ENCODE data around the gene PRDM1.

The PRDM1 gene

DNA sequence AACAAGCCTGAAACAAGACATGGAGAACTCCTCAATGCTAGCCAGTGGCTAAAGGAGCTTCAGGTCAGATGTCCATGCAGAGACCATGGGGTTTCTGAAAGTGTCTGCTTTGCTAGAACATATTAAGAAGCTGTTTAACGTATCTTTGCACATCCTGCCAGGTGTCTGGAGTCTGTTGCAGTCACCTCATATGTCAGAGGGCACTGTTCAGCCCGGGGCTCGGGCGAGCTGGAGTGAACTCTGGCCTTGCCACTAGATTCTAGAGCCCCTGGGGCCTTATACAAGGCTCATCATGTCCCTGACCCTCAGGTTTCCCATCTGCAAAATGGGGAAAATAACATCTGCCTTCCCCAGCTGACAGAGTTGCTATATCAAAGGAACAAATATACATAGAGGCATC, 59.0 kb downstream of the PRDM1 start:
- CTCF ChIA-PET, result interaction anchor here (2.2 kb wide), 1 partner anchor 78 kb away, joined by 6 read pairs; no protein-coding TSS in a partner anchor

DNA sequence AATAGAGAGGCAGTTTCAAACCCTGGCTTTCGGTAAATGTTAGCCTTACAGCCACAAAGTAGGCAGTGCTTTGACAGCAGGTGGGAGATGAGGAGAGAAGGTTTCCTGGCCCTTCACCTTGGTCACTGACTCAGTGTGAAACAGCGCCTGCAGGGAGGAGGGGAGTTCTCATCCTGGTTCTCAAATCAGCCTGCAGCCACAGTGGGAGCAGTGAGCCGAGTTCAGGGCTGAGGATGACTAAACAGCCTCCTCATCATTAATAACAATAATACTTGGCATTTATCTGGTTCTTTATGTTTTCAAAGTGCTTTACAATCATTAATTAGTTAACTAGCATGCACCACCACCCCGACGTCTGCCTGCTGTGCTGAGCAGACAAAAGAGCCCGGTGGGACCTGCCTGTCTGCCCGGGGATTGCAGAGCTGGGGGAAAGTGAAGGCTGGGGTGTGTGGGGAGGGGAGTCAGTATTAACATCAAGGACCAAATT, 59.6 kb downstream of the PRDM1 start:
- ChIA-PET CTCF (interaction anchor here (2.2 kb wide), 1 partner anchor 77 kb away, joined by 6 read pairs; no protein-coding TSS in a partner anchor), POLR2A (no interaction called here)
- Histone ChIP-seq H3K4me1 (ENCODE audit: control insufficient read depth, insufficient read depth, low read length) (no peaks in the 10 kb centered on the region), H3K27ac (ENCODE audit: extremely low read depth, low read depth, low read length) (no peak overlapping the region), H3K4me3 (ENCODE audit: low read depth, low read length) (no peak overlapping the region), H3K9me3 (ENCODE audit: control insufficient read depth, insufficient read depth, low read depth, low read length) (no peaks in the 10 kb centered on the region), H3K36me3 (ENCODE audit: control insufficient read depth in 2 of 2, insufficient read depth in 1 of 2, low read length in 2 of 2) (no peaks in the 10 kb centered on the region)
- TF ChIP-seq, protein P1, sequence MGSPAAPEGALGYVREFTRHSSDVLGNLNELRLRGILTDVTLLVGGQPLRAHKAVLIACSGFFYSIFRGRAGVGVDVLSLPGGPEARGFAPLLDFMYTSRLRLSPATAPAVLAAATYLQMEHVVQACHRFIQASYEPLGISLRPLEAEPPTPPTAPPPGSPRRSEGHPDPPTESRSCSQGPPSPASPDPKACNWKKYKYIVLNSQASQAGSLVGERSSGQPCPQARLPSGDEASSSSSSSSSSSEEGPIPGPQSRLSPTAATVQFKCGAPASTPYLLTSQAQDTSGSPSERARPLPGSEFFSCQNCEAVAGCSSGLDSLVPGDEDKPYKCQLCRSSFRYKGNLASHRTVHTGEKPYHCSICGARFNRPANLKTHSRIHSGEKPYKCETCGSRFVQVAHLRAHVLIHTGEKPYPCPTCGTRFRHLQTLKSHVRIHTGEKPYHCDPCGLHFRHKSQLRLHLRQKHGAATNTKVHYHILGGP (tag by site-specific recombination; IDR thresholded peaks at IDR 0.05), result no peak
- peak; percentile 28; the same call in 1 of the 2 replicates for TF ChIP-seq ZIC2 (tag by site-specific recombination; IDR thresholded peaks at IDR 0.05)
- 0 out of 2 replicates have a peak, but pooled peaks have one; percentile 36 for TF ChIP-seq ZNF335 (tag by site-specific recombination; conservative IDR thresholded peaks at IDR 0.05)

More for the DNA sequence above, 59.0 kb downstream of the PRDM1 start:
- Histone ChIP-seq H3K9me3 (ENCODE audit: control insufficient read depth, insufficient read depth, low read depth, low read length) (no peaks in the 10 kb centered on the region), H3K27ac (ENCODE audit: extremely low read depth, low read depth, low read length) (no peak overlapping the region), H3K4me3 (ENCODE audit: low read depth, low read length) (no peak overlapping the region), H3K36me3 (ENCODE audit: control insufficient read depth in 2 of 2, insufficient read depth in 1 of 2, low read length in 2 of 2) (no peaks in the 10 kb centered on the region), H3K4me1 (ENCODE audit: control insufficient read depth, insufficient read depth, low read length) (no peaks in the 10 kb centered on the region)
- POLR2A ChIA-PET, result no interaction called here
- TF ChIP-seq KLF9 (tag by site-specific recombination; IDR thresholded peaks at IDR 0.05; ENCODE audit: low read depth) (no peak), ZNF48 (tag by site-specific recombination; IDR thresholded peaks at IDR 0.05) (no peak), ZNF558 (tag by site-specific recombination; IDR thresholded peaks at IDR 0.05) (no peak), SCRT2 (tag by site-specific recombination; IDR thresholded peaks at IDR 0.05) (no peak)
- TF ChIP-seq, protein P2, sequence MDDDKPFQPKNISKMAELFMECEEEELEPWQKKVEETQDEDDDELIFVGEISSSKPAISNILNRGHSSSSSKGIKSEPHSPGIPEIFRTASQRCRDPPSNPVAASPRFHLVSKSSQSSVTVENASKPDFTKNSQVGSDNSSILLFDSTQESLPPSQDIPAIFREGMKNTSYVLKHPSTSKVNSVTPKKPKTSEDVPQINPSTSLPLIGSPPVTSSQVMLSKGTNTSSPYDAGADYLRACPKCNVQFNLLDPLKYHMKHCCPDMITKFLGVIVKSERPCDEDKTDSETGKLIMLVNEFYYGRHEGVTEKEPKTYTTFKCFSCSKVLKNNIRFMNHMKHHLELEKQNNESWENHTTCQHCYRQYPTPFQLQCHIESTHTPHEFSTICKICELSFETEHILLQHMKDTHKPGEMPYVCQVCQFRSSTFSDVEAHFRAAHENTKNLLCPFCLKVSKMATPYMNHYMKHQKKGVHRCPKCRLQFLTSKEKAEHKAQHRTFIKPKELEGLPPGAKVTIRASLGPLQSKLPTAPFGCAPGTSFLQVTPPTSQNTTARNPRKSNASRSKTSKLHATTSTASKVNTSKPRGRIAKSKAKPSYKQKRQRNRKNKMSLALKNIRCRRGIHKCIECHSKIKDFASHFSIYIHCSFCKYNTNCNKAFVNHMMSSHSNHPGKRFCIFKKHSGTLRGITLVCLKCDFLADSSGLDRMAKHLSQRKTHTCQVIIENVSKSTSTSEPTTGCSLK (tag by site-specific recombination; IDR thresholded peaks at IDR 0.05), result no peak
- TF ChIP-seq, protein P3, sequence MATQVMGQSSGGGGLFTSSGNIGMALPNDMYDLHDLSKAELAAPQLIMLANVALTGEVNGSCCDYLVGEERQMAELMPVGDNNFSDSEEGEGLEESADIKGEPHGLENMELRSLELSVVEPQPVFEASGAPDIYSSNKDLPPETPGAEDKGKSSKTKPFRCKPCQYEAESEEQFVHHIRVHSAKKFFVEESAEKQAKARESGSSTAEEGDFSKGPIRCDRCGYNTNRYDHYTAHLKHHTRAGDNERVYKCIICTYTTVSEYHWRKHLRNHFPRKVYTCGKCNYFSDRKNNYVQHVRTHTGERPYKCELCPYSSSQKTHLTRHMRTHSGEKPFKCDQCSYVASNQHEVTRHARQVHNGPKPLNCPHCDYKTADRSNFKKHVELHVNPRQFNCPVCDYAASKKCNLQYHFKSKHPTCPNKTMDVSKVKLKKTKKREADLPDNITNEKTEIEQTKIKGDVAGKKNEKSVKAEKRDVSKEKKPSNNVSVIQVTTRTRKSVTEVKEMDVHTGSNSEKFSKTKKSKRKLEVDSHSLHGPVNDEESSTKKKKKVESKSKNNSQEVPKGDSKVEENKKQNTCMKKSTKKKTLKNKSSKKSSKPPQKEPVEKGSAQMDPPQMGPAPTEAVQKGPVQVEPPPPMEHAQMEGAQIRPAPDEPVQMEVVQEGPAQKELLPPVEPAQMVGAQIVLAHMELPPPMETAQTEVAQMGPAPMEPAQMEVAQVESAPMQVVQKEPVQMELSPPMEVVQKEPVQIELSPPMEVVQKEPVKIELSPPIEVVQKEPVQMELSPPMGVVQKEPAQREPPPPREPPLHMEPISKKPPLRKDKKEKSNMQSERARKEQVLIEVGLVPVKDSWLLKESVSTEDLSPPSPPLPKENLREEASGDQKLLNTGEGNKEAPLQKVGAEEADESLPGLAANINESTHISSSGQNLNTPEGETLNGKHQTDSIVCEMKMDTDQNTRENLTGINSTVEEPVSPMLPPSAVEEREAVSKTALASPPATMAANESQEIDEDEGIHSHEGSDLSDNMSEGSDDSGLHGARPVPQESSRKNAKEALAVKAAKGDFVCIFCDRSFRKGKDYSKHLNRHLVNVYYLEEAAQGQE (tag by site-specific recombination; IDR thresholded peaks at IDR 0.05), result no peak
- TF ChIP-seq, protein P4, sequence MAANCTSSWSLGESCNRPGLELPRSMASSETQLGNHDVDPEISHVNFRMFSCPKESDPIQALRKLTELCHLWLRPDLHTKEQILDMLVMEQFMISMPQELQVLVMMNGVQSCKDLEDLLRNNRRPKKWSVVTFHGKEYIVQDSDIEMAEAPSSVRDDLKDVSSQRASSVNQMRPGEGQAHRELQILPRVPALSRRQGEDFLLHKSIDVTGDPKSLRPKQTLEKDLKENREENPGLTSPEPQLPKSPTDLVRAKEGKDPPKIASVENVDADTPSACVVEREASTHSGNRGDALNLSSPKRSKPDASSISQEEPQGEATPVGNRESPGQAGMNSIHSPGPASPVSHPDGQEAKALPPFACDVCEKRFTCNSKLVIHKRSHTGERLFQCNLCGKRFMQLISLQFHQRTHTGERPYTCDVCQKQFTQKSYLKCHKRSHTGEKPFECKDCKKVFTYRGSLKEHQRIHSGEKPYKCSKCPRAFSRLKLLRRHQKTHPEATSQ (tag by site-specific recombination; IDR thresholded peaks at IDR 0.05), result no peak

DNA sequence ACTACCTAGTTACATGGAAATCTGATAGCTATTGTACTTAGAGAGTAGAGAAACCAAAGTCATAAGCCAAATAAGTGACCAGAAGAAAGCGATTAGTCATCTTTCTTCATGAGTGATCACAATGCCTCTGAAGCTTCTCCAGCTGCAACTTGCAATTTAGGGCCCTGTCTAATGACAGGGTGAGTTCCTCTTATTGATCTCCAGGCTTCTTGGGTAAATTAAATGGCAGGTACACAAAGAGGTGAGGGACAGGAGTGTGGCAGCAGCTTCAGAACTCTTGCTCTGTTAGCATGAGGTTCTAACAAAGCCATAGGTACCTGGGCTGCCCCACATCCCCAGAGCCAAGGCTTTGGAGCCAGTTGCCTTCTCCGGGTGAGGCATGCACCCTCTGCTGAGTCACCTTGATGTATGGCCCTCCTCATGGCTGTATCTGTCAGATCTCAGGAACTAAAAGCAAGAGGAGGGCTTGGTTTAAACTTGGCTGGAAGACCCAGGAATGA, 60.8 kb downstream of the PRDM1 start:
- H3K36me3 ChIP-seq (ENCODE audit: control insufficient read depth in 2 of 2, insufficient read depth in 1 of 2, low read length in 2 of 2), result no peaks in the 10 kb centered on the region
- H3K27ac ChIP-seq (ENCODE audit: extremely low read depth, low read depth, low read length), result no peak overlapping the region
- TF ChIP-seq PRDM1 (tag by site-specific recombination; IDR thresholded peaks at IDR 0.05), result 0 out of 2 replicates have a peak, but pooled peaks have one; percentile 12
- TF ChIP-seq SALL2 (tag by site-specific recombination; IDR thresholded peaks at IDR 0.05; ENCODE audit: borderline replicate concordance), result no peak
- TF ChIP-seq ZNF629 (tag by site-specific recombination; IDR thresholded peaks at IDR 0.05), result no peak
- no peak for TF ChIP-seq ZNF239 (tag by site-specific recombination; IDR thresholded peaks at IDR 0.05)
- peak; percentile 94 for TF ChIP-seq SP7 (tag by site-specific recombination; IDR thresholded peaks at IDR 0.05)
- ChIA-PET CTCF (interaction anchor here (0.7 to 2.2 kb wide), 2 partner anchors 76 to 565 kb away, joined by 3 to 6 read pairs; no protein-coding TSS in a partner anchor), POLR2A (no interaction called here)
- H3K4me3 ChIP-seq (ENCODE audit: low read depth, low read length), result no peak overlapping the region
- no peaks in the 10 kb centered on the region for H3K4me1 ChIP-seq (ENCODE audit: control insufficient read depth, insufficient read depth, low read length)
- H3K9me3 ChIP-seq (ENCODE audit: control insufficient read depth, insufficient read depth, low read depth, low read length), result no peaks in the 10 kb centered on the region
